SK-N-SH (cell line): ENCODE data around the gene AGK. TPM values are rescaled to one million over a fixed set of nuclear protein-coding genes. Genes with fewer than 3 reads are reported as not detected.

Experiments used
- CTCF ChIA-PET: fragments of 300-600, 350-600 bp; formaldehyde crosslinking; extraction: SDS; loops from one replicate; lab custom pipeline; 2021; lab: Yijun Ruan, JAX
- POLR2A ChIA-PET: fragments of 350-600 bp; sonication (Branson Sonifier 250); formaldehyde crosslinking; extraction: SDS; loops from one replicate; lab custom pipeline; 2020; ENCODE audit warnings: antibody characterized with exemption, inconsistent platforms; lab: Yijun Ruan, JAX
- DNase-seq: peaks from one replicate; pipeline ENCODE4 v3.0.0; 2012
- H2AFZ ChIP-seq: fragments of 200-600 bp; sonication (generic); 2 replicates; pipeline ENCODE4 v1.8.1; 2016; ENCODE audit warnings: antibody characterized with exemption, mild to moderate bottlenecking, low read depth
- H3F3A ChIP-seq: fragments of 200-600 bp; sonication (generic); replicated peaks from 2 replicates; pipeline ENCODE3; 2016; ENCODE audit warnings: antibody characterized with exemption, mild to moderate bottlenecking; ENCODE audit not compliant: insufficient read depth
- H3K27ac ChIP-seq, 2 experiments: fragments of 200-500 bp in 1 of 2; fragments of 200-600 bp in 1 of 2; sonication (Bioruptor generic) in 1 of 2; sonication (generic), shearing (Covaris generic) in 1 of 2; 2 replicates each; pipeline versions ENCODE4 v1.5.1 to v1.6.1; 2014 to 2016; ENCODE audit warnings: low read depth in 2 of 2, inconsistent platforms in 1 of 2, low read length in 1 of 2, mild to moderate bottlenecking in 1 of 2, mixed read lengths in 1 of 2
- H3K27me3 ChIP-seq: fragments of 200-600 bp; sonication (generic), shearing (Covaris generic); 2 replicates; pipeline ENCODE4 v1.6.1; 2016; ENCODE audit warnings: mixed run types; ENCODE audit not compliant: insufficient read depth
- H3K36me3 ChIP-seq, 2 experiments: fragments of 200-500 bp in 1 of 2; fragments of 200-600 bp in 1 of 2; sonication (Bioruptor generic) in 1 of 2; sonication (generic) in 1 of 2; replicated peaks in 1 of 2; 2 replicates each; pipeline versions ENCODE3 to v1.5.1; 2014 to 2016; ENCODE audit warnings: low read length in 1 of 2, mild to moderate bottlenecking in 1 of 2; ENCODE audit not compliant: insufficient read depth in 2 of 2, control insufficient read depth in 1 of 2
- H3K4me1 ChIP-seq, 2 experiments: fragments of 200-500 bp in 1 of 2; fragments of 200-600 bp in 1 of 2; sonication (Bioruptor generic) in 1 of 2; sonication (generic), shearing (Covaris generic) in 1 of 2; 2 replicates each; pipeline versions ENCODE4 v1.5.1 to v1.6.1; 2014 to 2016; ENCODE audit warnings: low read depth in 1 of 2, low read length in 1 of 2, mixed run types in 1 of 2; ENCODE audit not compliant: insufficient read depth in 2 of 2, control insufficient read depth in 1 of 2
- H3K4me2 ChIP-seq: fragments of 200-600 bp; sonication (generic), shearing (Covaris generic); 2 replicates; pipeline ENCODE4 v1.6.1; 2017; ENCODE audit warnings: mixed run types
- H3K4me3 ChIP-seq, 2 experiments: fragments of 200-500 bp in 1 of 2; fragments of 200-600 bp in 1 of 2; sonication (Bioruptor generic) in 1 of 2; sonication (generic), shearing (Covaris generic) in 1 of 2; 2 replicates each; pipeline versions ENCODE4 v1.5.1 to v1.8.1; 2014 to 2016; ENCODE audit warnings: low read depth in 2 of 2, inconsistent platforms in 1 of 2, low read length in 1 of 2, mild to moderate bottlenecking in 1 of 2, mixed read lengths in 1 of 2, moderate library complexity in 1 of 2
- H3K79me2 ChIP-seq: fragments of 200-600 bp; sonication (generic); 2 replicates; pipeline ENCODE4 v1.8.1; 2017; ENCODE audit warnings: mild to moderate bottlenecking; ENCODE audit not compliant: insufficient read depth
- H3K9ac ChIP-seq: fragments of 200-600 bp; sonication (generic); 2 replicates; pipeline ENCODE4 v1.6.1; 2017; ENCODE audit warnings: mixed run types
- H3K9me2 ChIP-seq: fragments of 200-600 bp; sonication (generic); 2 replicates; pipeline ENCODE4 v1.6.1; 2017; ENCODE audit warnings: mixed run types
- H3K9me3 ChIP-seq: fragments of 200-600 bp; sonication (generic); 2 replicates; pipeline ENCODE4 v1.6.1; 2017; ENCODE audit warnings: mixed run types, mild to moderate bottlenecking, moderate library complexity
- H4K20me1 ChIP-seq: fragments of 200-600 bp; sonication (generic); 2 replicates; pipeline ENCODE4 v1.6.1; 2017; ENCODE audit warnings: mild to moderate bottlenecking, mixed run types; ENCODE audit not compliant: insufficient read depth
- CTCF ChIP-seq: fragments of 200-600 bp; sonication (generic); IDR thresholded peaks from 2 replicates; pipeline ENCODE4 v1.6.1; 2017; ENCODE audit warnings: antibody characterized with exemption, mild to moderate bottlenecking, moderate library complexity
- ELF1 ChIP-seq: IDR thresholded peaks from 2 replicates; pipeline ENCODE4 v1.4.0; 2012
- EP300 ChIP-seq, 2 experiments: IDR thresholded peaks; 2 replicates each; pipeline versions ENCODE4 v1.4.0 to v1.6.1; 2012; ENCODE audit warnings: borderline replicate concordance in 1 of 2, low read depth in 1 of 2, low read length in 1 of 2
- EZH2phosphoT487 ChIP-seq: fragments of 200-600 bp; sonication (generic); IDR thresholded peaks from 2 replicates; pipeline ENCODE4 v1.6.1; 2017; ENCODE audit warnings: low read depth, mixed run types, mild to moderate bottlenecking, antibody characterized with exemption, moderate library complexity, borderline replicate concordance
- FOXM1 ChIP-seq: IDR thresholded peaks from 2 replicates; pipeline ENCODE4 v1.4.0; 2012; ENCODE audit warnings: low read depth, mild to moderate bottlenecking
- MXI1 ChIP-seq: IDR thresholded peaks from 2 replicates; pipeline ENCODE4 v1.6.1; 2012; ENCODE audit warnings: mild to moderate bottlenecking, low read depth, low read length, improper control_type of control experiment
- NFIC ChIP-seq: IDR thresholded peaks from 2 replicates; pipeline ENCODE4 v1.4.0; 2012; ENCODE audit warnings: borderline replicate concordance
- NRF1 ChIP-seq: IDR thresholded peaks from 2 replicates; pipeline ENCODE4 v1.6.1; 2012; ENCODE audit warnings: low read depth, mild to moderate bottlenecking, low read length
- RAD21 ChIP-seq: IDR thresholded peaks from 2 replicates; pipeline ENCODE4 v1.6.1; 2012; ENCODE audit warnings: mild to moderate bottlenecking, low read length
- RCOR1 ChIP-seq: fragments of 150-350 bp; IDR thresholded peaks from 2 replicates; pipeline ENCODE4 v1.6.1; 2017; ENCODE audit warnings: antibody characterized with exemption, low read length
- RXRA ChIP-seq: IDR thresholded peaks from 2 replicates; pipeline ENCODE4 v1.4.0; 2012; ENCODE audit warnings: low read depth, mild to moderate bottlenecking, borderline replicate concordance
- SIN3A ChIP-seq: IDR thresholded peaks from 2 replicates; pipeline ENCODE4 v1.6.1; 2012; ENCODE audit warnings: low read depth, mild to moderate bottlenecking, low read length, moderate library complexity, borderline replicate concordance
- SMC3 ChIP-seq: IDR thresholded peaks from 2 replicates; pipeline ENCODE4 v1.6.1; 2012; ENCODE audit warnings: low read depth, low read length, improper control_type of control experiment
- TAF1 ChIP-seq: IDR thresholded peaks from 2 replicates; pipeline ENCODE4 v1.6.1; 2012; ENCODE audit warnings: low read depth, mild to moderate bottlenecking, low read length, moderate library complexity, borderline replicate concordance
- TEAD4 ChIP-seq: IDR thresholded peaks from 2 replicates; pipeline ENCODE4 v1.4.0; 2012; ENCODE audit warnings: mild to moderate bottlenecking, borderline replicate concordance; ENCODE audit not compliant: insufficient read depth
- YY1 ChIP-seq: IDR thresholded peaks from 2 replicates; pipeline ENCODE4 v1.4.0; 2012; ENCODE audit warnings: low read depth, mild to moderate bottlenecking
- WGBS: methylation state at CpG from one replicate; pipeline ENCODE4 v1.1.6; 2017; ENCODE audit warnings: low lambda C conversion rate; 5-methylcytosine and 5-hydroxymethylcytosine counted together
- polyA plus RNA-seq, 3 experiments: library from polyadenylated mRNA; depleted of rRNA; stranded (reverse); fragments of >200 nt; gene quantifications; 2 replicates each; pipeline ENCODE4 v1.2.3, GENCODE V29; 2012

The AGK gene
- polyA plus RNA-seq, 1 of the 3 experiments (the other 2 are of a cell fraction) = 45.7 TPM

- H4K20me1 ChIP-seq = no peaks in the 10 kb centered on the region
- H3K79me2 ChIP-seq = no peaks in the 10 kb centered on the region
- H3F3A ChIP-seq = no peaks in the 10 kb centered on the region
- H2AFZ ChIP-seq = no peak overlapping the region
- H3K36me3 ChIP-seq = peaks cover 43 to 63% of the 10 kb centered on the region in 2 experiments
- ChIA-PET POLR2A (no interaction called here), CTCF (interaction anchor here (1.3 kb wide), 1 partner anchor 45 kb away, joined by 4 read pairs; no protein-coding TSS in a partner anchor)
- WGBS = 96% methylated on average over 2 of the region's 2 CpGs
- H3K9ac ChIP-seq = no peak overlapping the region
- H3K27ac ChIP-seq = no peak overlapping the region
- no peak for DNase-seq
- H3K9me3 ChIP-seq = no peaks in the 10 kb centered on the region
- H3K27me3 ChIP-seq = no peaks in the 10 kb centered on the region
- no peak for TF ChIP-seq RAD21
- no peak for TF ChIP-seq TAF1
- no peak for TF ChIP-seq FOXM1
- H3K4me2 ChIP-seq = no peak overlapping the region
- no peak overlapping the region for H3K4me3 ChIP-seq
- H3K9me2 ChIP-seq = no peaks in the 10 kb centered on the region
- no peaks in the 10 kb centered on the region; a peak in 1 of 4 replicates for H3K4me1 ChIP-seq
These were observed 47.2 kb downstream of the AGK start for GRCh38 chr7:141598408-141598807.

- Histone ChIP-seq H3K79me2 (no peaks in the 10 kb centered on the region), H3K9me3 (no peaks in the 10 kb centered on the region), H2AFZ (no peak overlapping the region), H3K4me1 (no peaks in the 10 kb centered on the region), H3K9me2 (no peaks in the 10 kb centered on the region), H3F3A (no peaks in the 10 kb centered on the region), H3K9ac (no peak overlapping the region), H3K4me3 (no peak overlapping the region), H3K36me3 (peaks cover 54 to 64% of the 10 kb centered on the region in 2 experiments), H4K20me1 (no peaks in the 10 kb centered on the region), H3K4me2 (no peak overlapping the region), H3K27ac (no peak overlapping the region), H3K27me3 (no peaks in the 10 kb centered on the region)
- no peak for TF ChIP-seq EP300 (IDR thresholded peaks at IDR 0.05; ENCODE audit: borderline replicate concordance in 1 of 2, low read depth in 1 of 2, low read length in 1 of 2)
- no peak for TF ChIP-seq RCOR1
- no peak for TF ChIP-seq YY1
- TF ChIP-seq TEAD4 = no peak
- TF ChIP-seq MXI1 = no peak
- no peak for TF ChIP-seq NFIC
- TF ChIP-seq SMC3 = no peak
- no peak for TF ChIP-seq CTCF
- TF ChIP-seq EZH2phosphoT487 = no peak
- TF ChIP-seq ELF1 = no peak
- no peak for TF ChIP-seq NRF1
- no peak for TF ChIP-seq SIN3A
- no peak for TF ChIP-seq RXRA
- DNase-seq = no peak
- WGBS = 92% methylated on average over 4 of the region's 4 CpGs
- ChIA-PET CTCF (no interaction called here), POLR2A (no interaction called here)
These were observed 49.2 kb downstream of the AGK start for GRCh38 chr7:141600168-141601006.
